ENCODE measurements around the gene TMEM37. TPM values are rescaled to one million over a fixed set of nuclear protein-coding genes. Genes with fewer than 3 reads are reported as not detected.

Gene TMEM37
- total RNA-seq, 1 donor from 2014 or later = not detected

GRCh38 chr2:119417908-119418307 is 13.7 kb upstream of the TMEM37 start:
- intact Hi-C loops (cut with micrococcal nuclease) = no loop called here

- intact Hi-C loops (cut with micrococcal nuclease) = no loop called here
Observed at GRCh38 chr2:119419065-119419464, 12.6 kb upstream of the TMEM37 start.

- intact Hi-C loops (cut with micrococcal nuclease) = no loop called here
Observed at GRCh38 chr2:119419803-119420508, 11.7 kb upstream of the TMEM37 start.

GRCh38 chr2:119421304-119421703 is 10.3 kb upstream of the TMEM37 start:
- intact Hi-C loops (cut with micrococcal nuclease) = no loop called here

GRCh38 chr2:119421741-119422140 is 9.9 kb upstream of the TMEM37 start:
- intact Hi-C loops (cut with micrococcal nuclease) = no loop called here

GRCh38 chr2:119422360-119423107 is 9.1 kb upstream of the TMEM37 start:
- intact Hi-C loops (cut with micrococcal nuclease) = no loop called here

- intact Hi-C loops (cut with micrococcal nuclease) = no loop called here
Observed at GRCh38 chr2:119423108-119423444, 8.6 kb upstream of the TMEM37 start.

- intact Hi-C loops (cut with micrococcal nuclease) = no loop called here
Observed at GRCh38 chr2:119423811-119424210, 7.8 kb upstream of the TMEM37 start.

- intact Hi-C loops (cut with micrococcal nuclease) = no loop called here
Observed at GRCh38 chr2:119424284-119425118, 7.2 kb upstream of the TMEM37 start.

- intact Hi-C loops (cut with micrococcal nuclease) = no loop called here
Observed at GRCh38 chr2:119425119-119425405, 6.6 kb upstream of the TMEM37 start.

- intact Hi-C loops (cut with micrococcal nuclease) = no loop called here
Observed at GRCh38 chr2:119425620-119426395, 5.8 kb upstream of the TMEM37 start.

- intact Hi-C loops (cut with micrococcal nuclease) = no loop called here
Observed at GRCh38 chr2:119426396-119426675, 5.3 kb upstream of the TMEM37 start.

- intact Hi-C loops (cut with micrococcal nuclease) = no loop called here
Observed at GRCh38 chr2:119426801-119427395, 4.8 kb upstream of the TMEM37 start.

GRCh38 chr2:119427756-119428155 is 3.9 kb upstream of the TMEM37 start:
- intact Hi-C loops (cut with micrococcal nuclease) = no loop called here

GRCh38 chr2:119428488-119429224 is 3.0 kb upstream of the TMEM37 start:
- intact Hi-C loops (cut with micrococcal nuclease) = no loop called here

GRCh38 chr2:119429225-119429981 is 2.3 kb upstream of the TMEM37 start:
- intact Hi-C loops (cut with micrococcal nuclease) = no loop called here

- intact Hi-C loops (cut with micrococcal nuclease) = no loop called here
Observed at GRCh38 chr2:119430023-119430498, 1.6 kb upstream of the TMEM37 start.

GRCh38 chr2:119431976-119432850 is 559 bp downstream of the TMEM37 start:
- intact Hi-C loops (cut with micrococcal nuclease) = no loop called here

Measured in T-helper 2 cell treated with Interferon-gamma antibody and Interleukin-4, amounts not matched to agents 100 ng/mL and 5 ng/mL, for 36 hours (primary cell).